HG02852 (cell line): ENCODE results near the gene SP4.
A peak's percentile ranks its signal among the peaks of the same experiment; 100 is the strongest.
"Not testable (repeated sequence)": the region's sequence is repeated elsewhere in the genome, so short reads cannot be mapped to it uniquely, and the experiment has no call there.

ENCODE experiments used
- ATAC-seq: cut with Tn5 transposase; IDR thresholded peaks from one replicate; pipeline ENCODE4 v1.9.1; 2021; ENCODE audit warnings: mild to moderate bottlenecking, moderate library complexity; ENCODE audit not compliant: unreplicated experiment

SP4 gene

GRCh38 chr7:21524680-21525079, 96.8 kb downstream of the SP4 start:
- no peak for ATAC-seq

- ATAC-seq: no peak
These were observed 98.1 kb downstream of the SP4 start for GRCh38 chr7:21526007-21526406.

GRCh38 chr7:21526448-21526847, 98.6 kb downstream of the SP4 start:
- ATAC-seq: no peak

- not testable (repeated sequence) for ATAC-seq
These were observed 104.6 kb downstream of the SP4 start for GRCh38 chr7:21532485-21532884.

- not testable (repeated sequence) for ATAC-seq
These were observed 105.8 kb downstream of the SP4 start for GRCh38 chr7:21533646-21534045.

GRCh38 chr7:21536445-21537118, 108.7 kb downstream of the SP4 start:
- ATAC-seq: not testable (repeated sequence)

- no peak for ATAC-seq
These were observed 111.1 kb downstream of the SP4 start for GRCh38 chr7:21538936-21539495.

- peak; percentile 65 for ATAC-seq
These were observed 115.1 kb downstream of the SP4 start, which contains the start of gene DNAH11 for GRCh38 chr7:21542891-21543527. Gene DNAH11 (plus strand): TSS chr7:21543039. CDS start chr7:21543246, 207 bp downstream.

- peak; percentile 12 for ATAC-seq
These were observed 115.8 kb downstream of the SP4 start for GRCh38 chr7:21543528-21544302.

- ATAC-seq: no peak
These were observed 116.4 kb downstream of the SP4 start for GRCh38 chr7:21544303-21544656.

GRCh38 chr7:21544715-21545114, 116.8 kb downstream of the SP4 start:
- ATAC-seq: no peak

GRCh38 chr7:21547501-21547900, 119.6 kb downstream of the SP4 start:
- ATAC-seq: no peak

- no peak for ATAC-seq
These were observed 120.6 kb downstream of the SP4 start for GRCh38 chr7:21548491-21548890.

- ATAC-seq: no peak
These were observed 122.2 kb downstream of the SP4 start for GRCh38 chr7:21550076-21550475.

- no peak for ATAC-seq
These were observed 123.1 kb downstream of the SP4 start for GRCh38 chr7:21550821-21551531.

- no peak for ATAC-seq
These were observed 134.5 kb downstream of the SP4 start for GRCh38 chr7:21562385-21562784.
